ENCODE measurements around the gene DCC.

DNA sequence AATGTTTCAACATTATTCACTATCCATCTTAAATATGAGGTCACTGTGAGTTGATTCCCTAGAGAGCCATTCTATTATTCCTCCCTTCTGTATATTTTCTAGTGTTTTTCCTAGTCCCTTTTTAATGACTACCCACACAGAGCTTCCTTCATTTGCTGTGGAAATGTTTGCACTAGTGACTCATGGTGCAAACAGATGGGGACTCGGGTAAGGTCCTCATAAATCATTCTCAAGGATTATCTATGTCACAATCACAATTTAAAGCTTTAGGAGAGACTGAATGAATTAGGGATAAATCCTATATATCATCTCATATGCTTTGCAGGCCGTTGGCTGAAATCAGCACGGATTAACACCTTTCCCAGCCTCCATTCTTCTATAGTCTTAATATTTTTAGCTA lies 159.6 kb downstream of the DCC start:
- TF ChIP-seq YY1 (IDR thresholded peaks at IDR 0.05; ENCODE audit: low read depth, low read length) = no peak
- TF ChIP-seq, protein P1, sequence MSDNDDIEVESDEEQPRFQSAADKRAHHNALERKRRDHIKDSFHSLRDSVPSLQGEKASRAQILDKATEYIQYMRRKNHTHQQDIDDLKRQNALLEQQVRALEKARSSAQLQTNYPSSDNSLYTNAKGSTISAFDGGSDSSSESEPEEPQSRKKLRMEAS (IDR thresholded peaks at IDR 0.05) = no peak
- TF ChIP-seq, protein P2, sequence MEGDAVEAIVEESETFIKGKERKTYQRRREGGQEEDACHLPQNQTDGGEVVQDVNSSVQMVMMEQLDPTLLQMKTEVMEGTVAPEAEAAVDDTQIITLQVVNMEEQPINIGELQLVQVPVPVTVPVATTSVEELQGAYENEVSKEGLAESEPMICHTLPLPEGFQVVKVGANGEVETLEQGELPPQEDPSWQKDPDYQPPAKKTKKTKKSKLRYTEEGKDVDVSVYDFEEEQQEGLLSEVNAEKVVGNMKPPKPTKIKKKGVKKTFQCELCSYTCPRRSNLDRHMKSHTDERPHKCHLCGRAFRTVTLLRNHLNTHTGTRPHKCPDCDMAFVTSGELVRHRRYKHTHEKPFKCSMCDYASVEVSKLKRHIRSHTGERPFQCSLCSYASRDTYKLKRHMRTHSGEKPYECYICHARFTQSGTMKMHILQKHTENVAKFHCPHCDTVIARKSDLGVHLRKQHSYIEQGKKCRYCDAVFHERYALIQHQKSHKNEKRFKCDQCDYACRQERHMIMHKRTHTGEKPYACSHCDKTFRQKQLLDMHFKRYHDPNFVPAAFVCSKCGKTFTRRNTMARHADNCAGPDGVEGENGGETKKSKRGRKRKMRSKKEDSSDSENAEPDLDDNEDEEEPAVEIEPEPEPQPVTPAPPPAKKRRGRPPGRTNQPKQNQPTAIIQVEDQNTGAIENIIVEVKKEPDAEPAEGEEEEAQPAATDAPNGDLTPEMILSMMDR (IDR thresholded peaks at IDR 0.05; ENCODE audit: control extremely low read depth in 1 of 3, insufficient read depth in 1 of 3, low read depth in 1 of 3, low read length in 3 of 3) = no peak
- TF ChIP-seq CHD2 (IDR thresholded peaks at IDR 0.05; ENCODE audit: low read length) = no peak
- TF ChIP-seq SAP30 (IDR thresholded peaks at IDR 0.05; ENCODE audit: insufficient read depth, insufficient replicate concordance, low read length) = no peak
- TF ChIP-seq EP300 (IDR thresholded peaks at IDR 0.05; ENCODE audit: borderline replicate concordance in 1 of 2, low read depth in 2 of 2, low read length in 2 of 2) = no peak
- no peak for TF ChIP-seq RNF2 (IDR thresholded peaks at IDR 0.05; ENCODE audit: borderline replicate concordance, low read depth, low read length, missing control alignments, poor library complexity, severe bottlenecking)
- no peak for TF ChIP-seq RAD21 (IDR thresholded peaks at IDR 0.05 in 1 of 2, conservative IDR thresholded peaks at IDR 0.05 in 1 of 2; ENCODE audit: low read depth in 2 of 2, low read length in 2 of 2)
- TF ChIP-seq TAF1 (IDR thresholded peaks at IDR 0.05; ENCODE audit: low read depth, low read length) = no peak
- TF ChIP-seq CREB1 (IDR thresholded peaks at IDR 0.05) = no peak
- TF ChIP-seq POLR2A (IDR thresholded peaks at IDR 0.05; ENCODE audit: control extremely low read depth in 1 of 2, low read depth in 2 of 2, low read length in 2 of 2) = no peak
- TF ChIP-seq SIN3A (conservative IDR thresholded peaks at IDR 0.05 in 1 of 2, IDR thresholded peaks at IDR 0.05 in 1 of 2; ENCODE audit: low read depth in 1 of 2, low read length in 2 of 2) = no peak
- no peak for TF ChIP-seq POLR2AphosphoS5 (IDR thresholded peaks at IDR 0.05; ENCODE audit: low read depth, low read length)
- no peak for TF ChIP-seq SUZ12 (IDR thresholded peaks at IDR 0.05; ENCODE audit: low read length)

All from H1 (cell line).